MM.1S (cell line): ENCODE data around the gene SPATS2.

ENCODE experiments used
- CTCF ChIP-seq: fragments of 300-600 bp; sonication (generic); IDR thresholded peaks from 2 replicates; pipeline ENCODE4 v1.5.1; 2016; ENCODE audit warnings: antibody characterized with exemption, low read length, mixed read lengths
- EZH2 ChIP-seq: fragments of 300-600 bp; sonication (generic); optimal IDR thresholded peaks from 2 replicates; pipeline ENCODE3; 2017; ENCODE audit warnings: low read depth, mild to moderate bottlenecking, antibody characterized with exemption, low read length, mixed read lengths

GRCh38 chr12:49491823-49492222 lies 124.6 kb downstream of the SPATS2 start:
- no peak for TF ChIP-seq CTCF
- TF ChIP-seq EZH2: no peak
